Natural killer cell (primary cell): ENCODE results near the gene CASP5. TPM values are rescaled to one million over a fixed set of nuclear protein-coding genes. Genes with fewer than 3 reads are reported as not detected.

Source experiments
- ATAC-seq, 3 donors: fragments of 150-1000 bp in 2 of 3; fragments of 200-7000 bp in 1 of 3; cut with Tn5 transposase; 1 replicate in 1 of 3; 2 replicates in 2 of 3; pipeline ENCODE4 v1.10.0; 2021; ENCODE audit warnings: mild to moderate bottlenecking in 2 of 3, moderate library complexity in 2 of 3
- DNase-seq, 2 donors: peaks; one replicate each; pipeline versions ENCODE4 v3.0.0 to v3.0.0-alpha.2; 2013 to 2021; ENCODE audit warnings: mixed read lengths in 1 of 2
- H3K27ac ChIP-seq: one replicate; pipeline ENCODE4 v1.5.1; 2013; ENCODE audit warnings: mild to moderate bottlenecking, low read length
- H3K27me3 ChIP-seq: one replicate; pipeline ENCODE4 v1.6.1; 2013; ENCODE audit warnings: low read length; ENCODE audit not compliant: control insufficient read depth, insufficient read depth
- H3K36me3 ChIP-seq: one replicate; pipeline ENCODE4 v1.6.1; 2013; ENCODE audit warnings: low read length; ENCODE audit not compliant: control insufficient read depth, insufficient read depth
- H3K4me1 ChIP-seq: one replicate; pipeline ENCODE4 v1.6.1; 2013; ENCODE audit warnings: low read length; ENCODE audit not compliant: control insufficient read depth, insufficient read depth
- H3K4me3 ChIP-seq: one replicate; pipeline ENCODE4 v1.5.1; 2013; ENCODE audit warnings: low read length
- H3K9me3 ChIP-seq: one replicate; pipeline ENCODE4 v1.6.1; 2013; ENCODE audit warnings: low read length; ENCODE audit not compliant: control insufficient read depth, insufficient read depth
- H3K27ac Mint-ChIP-seq, 2 donors: one replicate each; pipeline ENCODE4 v1.8.0; 2022; ENCODE audit warnings: mild to moderate bottlenecking in 2 of 2, mixed read lengths in 2 of 2, moderate library complexity in 1 of 2
- H3K27me3 Mint-ChIP-seq, 2 donors: one replicate each; pipeline ENCODE4 v1.8.0; 2022; ENCODE audit warnings: low read depth in 2 of 2, mixed read lengths in 2 of 2
- H3K36me3 Mint-ChIP-seq: one replicate; pipeline ENCODE4 v1.8.0; 2022; ENCODE audit warnings: mixed read lengths
- H3K4me1 Mint-ChIP-seq, 2 donors: one replicate each; pipeline ENCODE4 v1.8.0; 2022; ENCODE audit warnings: mixed read lengths in 2 of 2
- H3K4me3 Mint-ChIP-seq: one replicate; pipeline ENCODE4 v1.8.0; 2022; ENCODE audit warnings: mild to moderate bottlenecking, moderate library complexity, mixed read lengths
- H3K9me3 Mint-ChIP-seq, 2 donors: one replicate each; pipeline ENCODE4 v1.8.0; 2022; ENCODE audit warnings: mixed read lengths in 2 of 2
- WGBS: methylation state at CpG from one replicate; pipeline ENCODE4 v1.1.7; 2013; ENCODE audit warnings: missing lambda C conversion rate; ENCODE audit not compliant: insufficient coverage; 5-methylcytosine and 5-hydroxymethylcytosine counted together
- intact Hi-C: fragments of 100-400 bp; cut with micrococcal nuclease; formaldehyde crosslinking; loops from one replicate; pipeline ENCODE4 v1.14.2; 2022
- total RNA-seq, 4 donors: library from RNA; stranded (reverse); fragments of 120-200 nt in 1 of 4; gene quantifications; one replicate each; pipeline versions ENCODE4 v1.2.3 to v1.2.4, GENCODE V29; 2013 to 2022
- TF ChIP-seq, protein P1 (sequence below): fragments of 200-600 bp; IDR thresholded peaks from one replicate; pipeline ENCODE4 v1.8.0; 2022; ENCODE audit warnings: antibody characterized with exemption

CASP5 gene
- total RNA-seq, 3 donors from 2014 or later (not counting 1 experiment from before 2014, with no cell fraction given), result 1.1 to 1.6 (median 1.3) TPM

DNA sequence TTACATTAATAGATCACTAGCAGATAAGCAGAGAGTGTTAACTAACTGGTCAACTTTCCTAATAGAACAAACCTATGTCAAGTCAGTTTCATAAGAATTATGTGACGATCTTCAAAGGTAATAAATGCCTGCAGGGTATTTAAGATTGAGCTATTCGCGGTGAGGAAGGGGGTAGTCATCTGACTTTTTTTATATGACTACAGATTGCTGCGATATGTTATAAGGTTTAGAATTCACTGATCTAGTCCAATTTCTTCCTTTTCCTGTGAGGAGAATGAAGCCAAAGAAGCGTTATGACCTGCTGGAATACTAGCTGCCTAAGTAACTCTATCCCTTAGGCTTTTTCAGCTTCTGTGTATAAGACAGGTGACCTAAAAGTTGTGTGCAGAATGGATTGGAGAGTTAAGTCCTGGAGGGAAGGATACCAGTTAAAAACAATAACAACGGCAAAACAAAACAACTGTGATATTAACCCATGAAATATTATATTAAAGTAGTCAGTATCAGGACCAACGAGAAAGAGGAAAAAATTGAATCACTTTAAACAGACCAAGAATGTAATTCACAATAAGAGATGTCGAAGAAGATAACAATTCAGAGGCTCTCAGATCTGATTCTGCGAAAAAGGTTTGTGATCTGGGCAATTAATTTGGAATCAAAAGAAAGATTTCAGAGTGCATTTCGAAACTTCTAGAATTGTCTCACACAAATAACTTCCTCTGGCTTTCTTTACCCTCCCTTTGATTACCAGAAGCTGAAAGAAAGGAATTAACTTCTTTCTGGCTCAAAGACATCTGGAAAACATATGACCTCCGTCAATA is 55.2 kb downstream of the CASP5 start:
- Mint-ChIP-seq H3K27ac (peak overlapping the region; percentile 97 to 98), H3K36me3 (peaks cover 8% of the 10 kb centered on the region), H3K4me3 (peak overlapping the region; percentile 96), H3K4me1 (peaks cover 55 to 57% of the 10 kb centered on the region in 2 donors), H3K9me3 (peaks cover 0 to 4% of the 10 kb centered on the region in 2 donors), H3K27me3 (no peaks in the 10 kb centered on the region)
- TF ChIP-seq, protein P1, sequence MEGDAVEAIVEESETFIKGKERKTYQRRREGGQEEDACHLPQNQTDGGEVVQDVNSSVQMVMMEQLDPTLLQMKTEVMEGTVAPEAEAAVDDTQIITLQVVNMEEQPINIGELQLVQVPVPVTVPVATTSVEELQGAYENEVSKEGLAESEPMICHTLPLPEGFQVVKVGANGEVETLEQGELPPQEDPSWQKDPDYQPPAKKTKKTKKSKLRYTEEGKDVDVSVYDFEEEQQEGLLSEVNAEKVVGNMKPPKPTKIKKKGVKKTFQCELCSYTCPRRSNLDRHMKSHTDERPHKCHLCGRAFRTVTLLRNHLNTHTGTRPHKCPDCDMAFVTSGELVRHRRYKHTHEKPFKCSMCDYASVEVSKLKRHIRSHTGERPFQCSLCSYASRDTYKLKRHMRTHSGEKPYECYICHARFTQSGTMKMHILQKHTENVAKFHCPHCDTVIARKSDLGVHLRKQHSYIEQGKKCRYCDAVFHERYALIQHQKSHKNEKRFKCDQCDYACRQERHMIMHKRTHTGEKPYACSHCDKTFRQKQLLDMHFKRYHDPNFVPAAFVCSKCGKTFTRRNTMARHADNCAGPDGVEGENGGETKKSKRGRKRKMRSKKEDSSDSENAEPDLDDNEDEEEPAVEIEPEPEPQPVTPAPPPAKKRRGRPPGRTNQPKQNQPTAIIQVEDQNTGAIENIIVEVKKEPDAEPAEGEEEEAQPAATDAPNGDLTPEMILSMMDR, result no peak
- 7% methylated on average over 8 of the region's 11 CpGs for WGBS
- intact Hi-C loops, result loop anchor here (5.0 kb wide), 1 partner anchor 65 kb away; no protein-coding TSS in a partner anchor
- H3K4me3 ChIP-seq, result peak overlapping the region; percentile 81
- no peaks in the 10 kb centered on the region for H3K27me3 ChIP-seq
- peaks cover 22% of the 10 kb centered on the region for H3K4me1 ChIP-seq
- peak; percentile 19 to 48 (median 29) for ATAC-seq
- peak in 1 of 2 donors; percentile 23 for DNase-seq
- H3K9me3 ChIP-seq, result peaks cover under 1% of the 10 kb centered on the region
- peaks cover 5% of the 10 kb centered on the region for H3K36me3 ChIP-seq
- peak overlapping the region; percentile 93 for H3K27ac ChIP-seq

DNA sequence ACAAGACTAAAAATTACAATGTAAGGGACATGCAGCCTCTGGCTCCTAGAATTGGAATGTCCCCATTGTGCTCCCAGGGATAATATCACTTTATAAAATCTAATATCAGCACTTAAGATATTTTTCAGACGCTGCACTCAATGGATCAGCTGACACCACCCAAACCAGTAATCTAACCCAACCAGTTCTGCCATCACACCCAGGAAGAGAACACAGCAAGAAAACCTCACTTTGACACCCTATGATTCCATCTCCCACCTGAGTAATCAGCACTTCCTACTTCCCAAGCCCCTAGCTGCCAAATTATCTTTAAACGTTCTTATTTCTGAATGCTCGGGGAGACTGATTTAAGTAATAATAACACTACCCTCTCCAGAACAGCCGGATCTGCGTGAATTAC is 57.2 kb downstream of the CASP5 start:
- ATAC-seq (no peak), DNase-seq (no peak)
- Mint-ChIP-seq H3K27me3 (no peaks in the 10 kb centered on the region), H3K9me3 (no peaks in the 10 kb centered on the region), H3K27ac (peak overlapping the region; percentile 97 to 98), H3K36me3 (no peaks in the 10 kb centered on the region), H3K4me3 (peak overlapping the region; percentile 96), H3K4me1 (peaks cover 71 to 75% of the 10 kb centered on the region in 2 donors)
- intact Hi-C loops, result loop anchor here (5.0 kb wide), 1 partner anchor 67 kb away; no protein-coding TSS in a partner anchor
- H3K36me3 ChIP-seq, result peaks cover 14% of the 10 kb centered on the region
- H3K4me3 ChIP-seq, result no peak overlapping the region
- no peaks in the 10 kb centered on the region for H3K27me3 ChIP-seq
- 86% methylated on average over 5 of the region's 5 CpGs for WGBS
- H3K4me1 ChIP-seq, result peaks cover 25% of the 10 kb centered on the region
- TF ChIP-seq, protein P1, result no peak
- H3K27ac ChIP-seq, result no peak overlapping the region
- no peaks in the 10 kb centered on the region for H3K9me3 ChIP-seq

DNA sequence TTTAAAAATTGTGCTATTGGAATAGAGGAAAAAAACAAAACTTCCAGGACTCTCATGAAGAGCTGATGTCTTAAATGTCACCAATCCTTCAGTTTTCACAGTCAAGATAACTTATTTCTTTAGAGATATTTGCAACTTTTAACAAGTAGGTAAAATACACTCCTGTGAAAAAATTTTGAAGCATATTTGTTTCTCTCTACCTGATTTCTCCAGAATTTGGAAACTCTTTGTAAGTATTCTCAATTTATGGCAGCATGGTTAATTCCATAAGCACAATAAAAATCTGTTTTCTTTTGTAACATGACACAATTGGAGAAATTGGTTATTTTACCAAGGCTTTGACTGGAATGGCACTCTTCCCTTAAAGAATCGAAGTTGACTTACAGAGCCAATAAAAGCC is 58.7 kb downstream of the CASP5 start:
- peaks cover 14% of the 10 kb centered on the region for H3K36me3 ChIP-seq
- H3K4me3 Mint-ChIP-seq, result no peak overlapping the region
- H3K4me1 ChIP-seq, result peaks cover 23% of the 10 kb centered on the region
- peaks cover 77 to 86% of the 10 kb centered on the region in 2 donors for H3K4me1 Mint-ChIP-seq
- H3K9me3 Mint-ChIP-seq, result no peaks in the 10 kb centered on the region
- ATAC-seq (no peak), DNase-seq (no peak)
- H3K4me3 ChIP-seq, result no peak overlapping the region
- no peaks in the 10 kb centered on the region for H3K27me3 ChIP-seq
- no peak overlapping the region for H3K27ac Mint-ChIP-seq
- H3K27ac ChIP-seq, result no peak overlapping the region
- WGBS, result 100% methylated on average over 1 of the region's 1 CpG
- TF ChIP-seq, protein P1, result no peak
- no peaks in the 10 kb centered on the region for H3K9me3 ChIP-seq
- intact Hi-C loops, result no loop called here
- H3K36me3 Mint-ChIP-seq, result no peaks in the 10 kb centered on the region
- H3K27me3 Mint-ChIP-seq, result no peaks in the 10 kb centered on the region
